Measurements from ENCODE around the gene RPLP2.

RPLP2 gene

DNA sequence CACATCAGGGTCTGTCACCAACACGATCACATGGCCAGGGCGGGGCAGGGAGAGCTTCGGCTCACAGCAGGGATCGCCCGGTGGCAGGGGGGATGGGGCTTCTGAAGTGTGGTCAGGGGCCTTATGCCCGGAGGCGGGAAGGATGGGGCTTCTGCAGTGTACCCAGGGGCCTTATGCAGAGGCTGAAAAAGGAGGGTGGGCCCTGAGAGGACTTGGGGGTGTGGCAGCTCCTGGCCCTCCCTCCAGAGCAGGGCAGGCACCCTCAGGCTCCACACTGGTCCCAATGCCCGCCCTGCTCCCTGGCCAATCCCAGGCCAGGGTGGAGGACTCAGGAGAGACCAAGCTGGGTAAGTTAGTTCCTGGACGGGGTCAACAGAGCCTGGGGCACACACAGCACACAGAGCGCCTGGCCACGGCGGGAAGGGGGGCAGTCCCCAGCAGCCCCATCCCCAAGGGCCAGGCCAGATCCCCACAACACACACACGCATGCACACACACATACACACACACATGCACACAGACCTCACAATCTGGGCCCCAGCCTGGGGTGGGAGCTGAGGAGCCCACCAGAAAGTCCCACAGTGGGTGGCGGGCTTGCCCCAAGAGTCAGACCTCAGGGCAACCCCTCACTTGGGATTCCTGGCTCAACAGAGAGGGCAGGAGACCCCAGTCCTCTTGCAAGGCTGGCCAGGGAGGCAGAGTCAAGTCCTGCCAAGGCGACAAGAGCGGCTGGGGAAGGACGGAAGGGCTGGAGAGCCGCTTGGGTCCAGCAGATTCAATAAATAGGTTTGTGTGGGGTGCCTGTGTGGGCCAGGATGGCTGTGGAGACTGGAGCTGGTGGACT is 18.8 kb upstream of the RPLP2 start:
- DNase-seq, result no peak

- no peak for DNase-seq
Measured at GRCh38 chr11:791658-792534, 17.9 kb upstream of the RPLP2 start.

- DNase-seq, result no peak
Measured at GRCh38 chr11:792535-792821, 17.3 kb upstream of the RPLP2 start.

DNA sequence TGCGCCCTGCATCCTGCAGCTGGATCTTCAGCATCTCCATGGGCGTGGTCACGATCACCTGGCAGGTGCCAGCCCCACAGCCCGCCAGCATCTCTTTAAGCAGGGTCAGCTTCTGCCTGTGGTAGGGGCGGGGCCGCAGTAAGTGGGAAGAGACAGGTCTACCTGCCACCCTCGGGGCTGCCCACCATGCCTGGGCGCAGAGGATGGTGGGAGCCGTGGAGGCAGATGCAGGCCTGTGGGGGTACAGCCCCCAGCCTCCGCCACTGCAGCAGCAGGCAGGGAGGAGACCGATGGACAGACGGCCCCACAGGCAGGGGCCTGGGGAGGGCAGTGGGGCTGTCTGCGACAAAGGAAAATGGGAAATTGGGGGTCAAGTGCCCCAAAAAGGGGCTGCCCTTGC is 16.9 kb upstream of the RPLP2 start:
- no peak for DNase-seq

- DNase-seq, result no peak
Measured at GRCh38 chr11:793556-793955, 16.2 kb upstream of the RPLP2 start.

DNA sequence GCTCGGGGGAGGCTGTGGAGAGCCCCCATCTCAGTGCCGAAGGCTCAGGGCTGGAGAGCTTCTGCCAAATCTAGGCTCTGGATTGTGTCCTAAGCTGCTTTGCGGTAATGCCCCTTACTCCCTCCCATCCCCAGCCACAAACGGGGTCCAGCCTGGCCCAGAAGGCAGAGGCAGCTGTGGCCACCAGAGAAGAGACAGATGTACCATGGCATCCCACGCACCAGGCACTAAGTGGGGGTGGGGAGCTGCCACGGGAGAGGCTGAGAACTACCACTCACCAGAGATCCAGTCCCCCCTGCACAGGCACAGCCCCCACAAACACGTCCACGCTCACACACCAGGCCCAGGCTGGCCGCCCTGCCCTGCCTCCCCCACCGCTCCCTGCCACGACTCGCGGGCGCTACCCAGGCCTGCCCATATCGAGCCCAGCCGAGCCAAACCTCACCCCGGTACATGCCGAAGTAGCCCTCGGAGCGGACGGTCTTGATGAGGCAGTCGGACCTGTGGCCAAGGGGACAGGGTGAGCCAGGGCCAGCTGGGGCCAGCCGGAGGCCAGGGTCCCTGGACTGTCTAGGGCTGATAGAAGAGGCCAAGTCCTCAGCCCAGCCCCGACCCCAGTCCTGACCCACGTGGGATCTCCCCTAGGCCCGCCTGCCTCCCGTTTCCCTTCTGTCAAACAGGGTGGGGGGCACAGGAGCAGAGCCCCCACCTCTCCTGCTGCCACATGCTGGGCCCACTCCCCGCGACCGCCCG is 15.6 kb upstream of the RPLP2 start:
- no peak for DNase-seq

GRCh38 chr11:794766-795633 is 14.8 kb upstream of the RPLP2 start:
- peak in 9 of 51 donors; percentile 7 to 73 (median 26) for DNase-seq

GRCh38 chr11:795634-796564 is 13.9 kb upstream of the RPLP2 start:
- DNase-seq, result peak in 38 of 51 donors; percentile 26 to 76 (median 51)

- no peak for DNase-seq
Measured at GRCh38 chr11:796565-797295, 13.0 kb upstream of the RPLP2 start.

GRCh38 chr11:797296-798092 is 12.3 kb upstream of the RPLP2 start:
- peak in 43 of 51 donors; percentile 27 to 89 (median 72) for DNase-seq

GRCh38 chr11:798093-798713 is 11.6 kb upstream of the RPLP2 start, which contains the start of gene SLC25A22:
Gene SLC25A22 (minus strand): TSS chr11:798281. CDS start chr11:795006, 3,275 bp downstream.
- DNase-seq, result peak in 44 of 51 donors; percentile 36 to 86 (median 70)

GRCh38 chr11:799641-800316 is 10.0 kb upstream of the RPLP2 start:
- DNase-seq, result no peak

DNA sequence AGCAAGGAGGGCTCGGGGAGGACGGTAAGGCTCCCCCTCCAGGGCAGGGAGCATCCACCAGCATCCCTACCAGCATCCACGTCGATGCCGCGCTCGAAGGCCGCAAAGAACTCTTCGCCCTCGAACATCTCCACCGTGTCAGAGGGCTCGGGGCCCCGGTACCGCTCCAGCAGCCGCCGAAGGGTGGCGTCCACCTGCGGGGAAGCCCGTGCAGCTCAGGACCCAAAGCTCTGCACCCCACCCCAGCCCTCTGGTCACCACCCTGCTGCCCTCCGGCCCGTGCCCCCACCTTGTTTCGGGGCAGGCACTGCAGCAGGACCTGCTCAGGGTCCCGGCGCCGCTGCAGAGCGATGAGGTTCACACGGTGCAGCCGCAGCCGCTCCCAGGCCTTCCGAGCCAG is 9.3 kb upstream of the RPLP2 start:
- no peak for DNase-seq

DNA sequence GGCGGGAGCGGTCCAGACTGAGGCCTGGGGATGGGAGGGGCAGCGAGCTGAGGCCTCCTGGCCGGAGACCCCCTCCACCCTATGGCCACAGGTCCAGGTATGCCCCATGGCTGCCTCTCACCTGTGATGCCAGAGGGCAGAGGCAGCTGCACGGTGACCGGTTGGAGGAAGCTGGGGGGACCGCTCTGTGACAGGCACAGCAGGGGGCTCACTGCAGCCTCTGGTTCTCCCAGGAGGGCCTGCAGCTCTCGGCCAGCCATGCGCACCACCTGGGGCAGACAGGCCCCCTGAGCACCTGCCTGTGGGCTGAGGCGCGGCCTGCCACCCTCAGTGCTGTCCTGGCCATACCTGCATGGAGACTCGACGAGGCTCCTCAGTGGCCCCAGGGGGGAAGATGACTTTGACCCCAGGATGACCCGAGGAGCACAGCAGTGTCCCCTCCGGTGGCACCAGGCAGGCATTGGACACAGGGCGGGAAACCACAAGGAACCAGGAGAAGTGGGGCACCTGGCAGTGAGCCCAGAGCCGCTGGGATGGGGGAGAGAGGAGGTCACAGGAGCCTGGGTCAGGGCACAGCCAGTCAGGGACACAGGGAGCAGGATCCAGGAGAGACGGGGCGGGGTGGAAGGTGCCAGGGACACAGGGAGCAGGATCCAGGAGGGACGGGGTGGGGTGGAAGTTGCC is 8.5 kb upstream of the RPLP2 start:
- DNase-seq, result no peak

DNA sequence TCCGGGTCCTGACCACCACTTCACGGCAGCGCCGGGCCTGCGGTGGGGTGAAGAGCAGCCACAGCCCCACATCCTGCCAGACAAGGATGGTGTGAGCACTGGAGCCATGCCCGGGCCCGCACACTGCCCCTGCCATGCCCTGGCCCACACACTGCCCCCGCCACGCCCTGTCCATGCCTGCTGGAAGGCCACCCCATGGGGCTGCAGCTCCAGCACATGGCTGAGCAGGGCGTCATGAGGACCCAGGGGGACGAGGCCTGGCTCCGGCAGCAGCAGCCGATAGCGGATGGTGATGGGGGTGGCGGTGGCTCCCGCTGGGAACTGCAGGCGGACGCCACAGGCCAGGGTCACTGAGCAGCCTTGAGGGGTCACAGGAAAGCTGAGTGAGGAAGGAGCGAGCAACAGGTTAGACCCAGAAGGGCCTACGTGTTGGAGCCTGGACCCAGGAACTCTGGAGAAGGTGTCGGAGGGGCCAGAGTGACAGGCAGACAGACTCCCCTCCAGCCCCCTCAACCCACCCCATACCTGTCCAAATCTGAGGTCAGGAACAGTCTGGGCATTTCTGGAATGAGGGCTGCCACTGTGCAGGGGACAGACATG is 7.6 kb upstream of the RPLP2 start:
- DNase-seq, result no peak
